Subcutaneous adipose tissue (tissue), 4 donors: ENCODE measurements around the gene OGFR. TPM values are rescaled to one million over a fixed set of nuclear protein-coding genes. Genes with fewer than 3 reads are reported as not detected.

Experiments used
- CTCF ChIP-seq: fragments of 450-650 bp; IDR thresholded peaks from one replicate; pipeline ENCODE4 v1.5.1; 2016; ENCODE audit warnings: low read depth, mild to moderate bottlenecking, control low read depth, antibody characterized with exemption, moderate library complexity
- total RNA-seq, 4 donors: library from RNA; depleted of rRNA; stranded (reverse); fragments of >200 nt; gene quantifications; one replicate each; pipeline ENCODE4 v1.1.0, GENCODE V29; 2016

The OGFR gene
- total RNA-seq, 4 donors from 2014 or later: 17.4 to 67.1 (median 44.4) TPM

GRCh38 chr20:62802026-62802712 is 2.5 kb upstream of the OGFR start:
- no peak for TF ChIP-seq CTCF

GRCh38 chr20:62804021-62804626 is 511 bp upstream of the OGFR start:
- no peak for TF ChIP-seq CTCF

- no peak for TF ChIP-seq CTCF
These were observed 598 bp downstream of the OGFR start for GRCh38 chr20:62805155-62805710.

- no peak for TF ChIP-seq CTCF
These were observed 1.2 kb downstream of the OGFR start for GRCh38 chr20:62805711-62806382.

- TF ChIP-seq CTCF: no peak
These were observed 1.9 kb downstream of the OGFR start for GRCh38 chr20:62806383-62807050.

GRCh38 chr20:62807444-62808210 is 3.0 kb downstream of the OGFR start:
- no peak for TF ChIP-seq CTCF
